GM12874 (cell line): ENCODE measurements around the gene CERS6.

Experiments
- TF ChIP-seq, protein P1 (sequence below): IDR thresholded peaks from 2 replicates; pipeline ENCODE4 v1.5.1; 2011; ENCODE audit warnings: low read depth, mild to moderate bottlenecking, control low read depth, low read length, moderate library complexity; ENCODE audit not compliant: insufficient read depth

CERS6 gene

GRCh38 chr2:168470320-168471162, 14.5 kb downstream of the CERS6 start:
- TF ChIP-seq, protein P1, sequence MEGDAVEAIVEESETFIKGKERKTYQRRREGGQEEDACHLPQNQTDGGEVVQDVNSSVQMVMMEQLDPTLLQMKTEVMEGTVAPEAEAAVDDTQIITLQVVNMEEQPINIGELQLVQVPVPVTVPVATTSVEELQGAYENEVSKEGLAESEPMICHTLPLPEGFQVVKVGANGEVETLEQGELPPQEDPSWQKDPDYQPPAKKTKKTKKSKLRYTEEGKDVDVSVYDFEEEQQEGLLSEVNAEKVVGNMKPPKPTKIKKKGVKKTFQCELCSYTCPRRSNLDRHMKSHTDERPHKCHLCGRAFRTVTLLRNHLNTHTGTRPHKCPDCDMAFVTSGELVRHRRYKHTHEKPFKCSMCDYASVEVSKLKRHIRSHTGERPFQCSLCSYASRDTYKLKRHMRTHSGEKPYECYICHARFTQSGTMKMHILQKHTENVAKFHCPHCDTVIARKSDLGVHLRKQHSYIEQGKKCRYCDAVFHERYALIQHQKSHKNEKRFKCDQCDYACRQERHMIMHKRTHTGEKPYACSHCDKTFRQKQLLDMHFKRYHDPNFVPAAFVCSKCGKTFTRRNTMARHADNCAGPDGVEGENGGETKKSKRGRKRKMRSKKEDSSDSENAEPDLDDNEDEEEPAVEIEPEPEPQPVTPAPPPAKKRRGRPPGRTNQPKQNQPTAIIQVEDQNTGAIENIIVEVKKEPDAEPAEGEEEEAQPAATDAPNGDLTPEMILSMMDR = no peak

DNA sequence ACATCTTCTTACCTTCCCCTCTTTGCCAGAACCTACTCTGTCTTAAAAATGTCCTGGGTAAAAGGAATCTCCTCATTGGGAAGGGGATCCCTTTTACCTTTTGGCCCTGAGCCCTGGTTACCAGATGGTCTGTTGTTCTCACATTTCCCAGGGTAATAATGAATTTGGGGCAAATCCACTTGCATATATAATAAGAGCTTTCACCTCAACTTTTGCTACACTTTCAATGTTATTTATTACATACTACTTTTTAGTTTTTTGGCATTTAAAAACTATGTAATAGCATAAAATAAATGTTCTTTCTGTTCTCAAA, 15.0 kb downstream of the CERS6 start:
- TF ChIP-seq, protein P1 = no peak

DNA sequence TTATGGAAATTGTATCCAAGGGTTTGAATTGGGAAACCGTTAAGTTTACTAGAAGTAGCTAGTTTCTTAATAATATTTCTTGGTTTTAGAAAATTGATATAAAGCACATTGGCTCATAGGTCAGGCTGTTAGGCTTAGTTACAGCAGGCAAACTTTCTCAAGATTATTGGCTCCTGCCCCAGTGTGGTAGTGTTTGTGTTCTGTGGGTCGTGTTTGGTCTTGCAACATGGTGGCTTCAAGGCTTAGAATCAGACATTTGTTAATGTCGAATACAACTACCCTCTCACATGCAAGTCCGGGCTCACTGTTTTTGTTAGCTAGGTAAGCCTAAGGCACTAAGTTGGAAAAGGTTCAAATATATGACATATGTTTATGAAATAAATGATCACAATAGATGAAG, 19.6 kb downstream of the CERS6 start:
- TF ChIP-seq, protein P1 = no peak

- TF ChIP-seq, protein P1 = no peak
Measured at GRCh38 chr2:168478206-168478605, 22.1 kb downstream of the CERS6 start.

- TF ChIP-seq, protein P1 = no peak
Measured at GRCh38 chr2:168480356-168480755, 24.3 kb downstream of the CERS6 start.

DNA sequence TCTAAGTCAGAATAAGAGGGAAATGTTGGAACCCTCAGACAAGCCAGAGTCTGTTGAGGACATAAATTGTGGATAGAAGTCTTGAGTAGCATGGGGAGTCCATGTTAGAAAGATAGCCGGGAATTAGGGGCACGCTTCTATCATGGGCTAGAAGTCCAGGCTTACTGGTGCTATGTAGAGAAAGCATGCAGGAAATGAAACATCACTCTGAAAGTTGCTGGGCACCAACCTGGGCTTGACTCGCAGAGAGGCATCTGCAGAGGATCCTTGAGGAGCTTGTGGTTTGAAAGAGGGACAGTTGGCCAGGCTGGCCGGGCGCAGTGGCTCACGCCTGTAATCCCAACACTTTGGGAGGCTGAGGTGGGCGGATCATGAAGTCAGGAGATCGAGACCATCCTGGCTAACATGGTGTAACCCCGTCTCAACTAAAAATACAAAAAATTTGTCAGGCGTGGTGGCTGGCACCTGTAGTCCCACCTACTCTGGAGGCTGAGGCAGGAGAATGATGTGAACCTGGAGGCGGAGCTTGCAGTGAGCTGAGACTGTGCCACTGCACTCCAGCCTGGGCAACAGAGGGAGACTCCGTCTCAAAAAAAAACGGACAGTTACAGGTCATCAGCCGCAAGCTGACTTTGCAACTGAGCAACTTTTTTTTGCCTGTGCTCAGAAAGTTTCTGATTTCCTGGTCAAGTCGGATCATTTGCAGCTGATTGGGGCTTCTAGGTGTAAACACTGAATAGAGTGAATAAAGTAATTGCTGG, 24.9 kb downstream of the CERS6 start:
- TF ChIP-seq, protein P1 = no peak

DNA sequence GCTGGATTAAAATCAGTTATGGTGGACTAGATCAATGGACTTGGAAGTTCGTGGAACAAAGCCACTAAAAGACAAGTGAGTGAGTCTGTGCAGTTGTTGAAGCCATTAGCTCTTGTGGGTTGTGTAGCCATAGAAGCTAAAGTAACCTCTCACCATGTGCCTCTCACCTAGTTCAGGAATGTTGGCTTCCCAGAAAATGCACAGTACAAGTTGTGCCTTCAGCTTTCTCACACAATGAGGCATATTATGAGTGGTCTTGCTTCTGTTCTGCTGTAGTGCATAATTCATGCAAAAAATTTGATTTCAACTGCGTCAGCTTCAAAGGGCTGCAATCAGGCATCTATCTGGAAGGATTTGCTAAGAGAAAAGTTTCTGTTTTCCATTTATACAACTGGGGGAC, 26.2 kb downstream of the CERS6 start:
- TF ChIP-seq, protein P1 = no peak
